Adrenal gland (tissue), 12 donors: ENCODE results near the gene GALNT5. TPM values are rescaled to one million over a fixed set of nuclear protein-coding genes. Genes with fewer than 3 reads are reported as not detected.
A peak's percentile ranks its signal among the peaks of the same experiment; 100 is the strongest.

Experiments
- DNase-seq, 7 donors: peaks; one replicate each; pipeline ENCODE4 v3.0.0-alpha.2; 2019 to 2020
- H3K27ac ChIP-seq, 5 donors: fragments of 200-600 bp; sonication (generic) in 4 of 5; 1 replicate in 3 of 5; 2 replicates in 2 of 5; pipeline versions ENCODE4 v1.5.1 to v1.8.0; 2016 to 2020; ENCODE audit warnings: mild to moderate bottlenecking in 1 of 5
- H3K27me3 ChIP-seq: fragments of 200-600 bp; 2 replicates; pipeline ENCODE4 v1.8.0; 2021
- H3K36me3 ChIP-seq, 2 donors: fragments of 200-600 bp; replicated peaks in 1 of 2; 1 replicate in 1 of 2; 2 replicates in 1 of 2; pipeline versions ENCODE4 v1.5.1 to v1.8.0; 2018 to 2022
- H3K4me1 ChIP-seq, 2 donors: fragments of 200-600 bp; replicated peaks in 1 of 2; 1 replicate in 1 of 2; 2 replicates in 1 of 2; pipeline versions ENCODE4 v1.5.1 to v1.8.0; 2018 to 2021
- H3K4me3 ChIP-seq, 4 donors: fragments of 200-600 bp; sonication (generic) in 3 of 4; one replicate each; pipeline ENCODE4 v1.5.1; 2016 to 2018
- H3K9me3 ChIP-seq, 3 donors: fragments of 200-600 bp; sonication (generic) in 1 of 3; replicated peaks in 1 of 3; 1 replicate in 2 of 3; 2 replicates in 1 of 3; pipeline versions ENCODE4 v1.5.1 to v1.8.0; 2016 to 2021
- POLR2A ChIP-seq, 2 donors: fragments of 450-650 bp; IDR thresholded peaks; one replicate each; pipeline ENCODE4 v1.6.1; 2017; ENCODE audit warnings: antibody characterized with exemption in 2 of 2, mild to moderate bottlenecking in 2 of 2, moderate library complexity in 1 of 2
- WGBS, 4 donors: extraction: QIAGEN DNeasy Blood & Tissue Kit in 2 of 4; methylation state at CpG; one replicate each; pipeline versions ENCODE4 v1.1.5 to v1.1.7; 2013 to 2017; 5-methylcytosine and 5-hydroxymethylcytosine counted together
- intact Hi-C, 2 donors: fragments of 100-400 bp; cut with DNase I; formaldehyde crosslinking; loops; one replicate each; pipeline versions ENCODE4 v1.14.1 to v1.15.0; 2022 to 2023
- polyA plus RNA-seq, 3 donors: library from polyadenylated mRNA; stranded (reverse); fragments of 200-250 nt in 2 of 3; fragments of 350-450 nt in 1 of 3; fragmentation: Illumina TruSeq in 1 of 3; extraction: RNeasy Lipid Tissue Mini Kit (QIAGEN cat#74804) in 1 of 3; gene quantifications; one replicate each; pipeline ENCODE4 v1.2.3, GENCODE V29; 2013 to 2014
- total RNA-seq, 9 donors: library from RNA; depleted of rRNA in 4 of 9; stranded (reverse); fragments of >200 nt in 4 of 9; fragments of 120-200 nt in 1 of 9; fragmentation: NEBNext Ultra II Directional in 1 of 9; extraction: Animal tissue kit (Norgen Biotek cat#: 25700) in 1 of 9; gene quantifications; one replicate each; pipeline versions ENCODE4 v1.1.0 to v1.2.4, GENCODE V29; 2013 to 2023
- TF ChIP-seq, protein P1 (sequence below), 6 experiments: fragments of 450-650 bp in 4 of 6; fragments of 200-600 bp in 2 of 6; sonication (generic) in 1 of 6; IDR thresholded peaks; 1 replicate in 5 of 6; 2 replicates in 1 of 6; pipeline versions ENCODE4 v1.5.1 to v1.8.0; 2016 to 2021; ENCODE audit warnings: antibody characterized with exemption in 6 of 6, mild to moderate bottlenecking in 2 of 6, moderate library complexity in 1 of 6
- donor health status: healthy with polysubstance abuse.
- donor health status: Bipolar disorder and iron deficiency.
- donor health status: DM: yes; HTN: yes; CAD: no.
- donor health status: DM: no; HTN: no; CAD: no.
- donor health status: DM: no; HTN: no; CAD: no.
- donor health status: DM: yes; HTN: yes; CAD: no.

GALNT5 gene
- total and polyA plus RNA-seq, 12 donors = under 0.01 to 0.22 (median 0.07) TPM; not detected in 3

DNA sequence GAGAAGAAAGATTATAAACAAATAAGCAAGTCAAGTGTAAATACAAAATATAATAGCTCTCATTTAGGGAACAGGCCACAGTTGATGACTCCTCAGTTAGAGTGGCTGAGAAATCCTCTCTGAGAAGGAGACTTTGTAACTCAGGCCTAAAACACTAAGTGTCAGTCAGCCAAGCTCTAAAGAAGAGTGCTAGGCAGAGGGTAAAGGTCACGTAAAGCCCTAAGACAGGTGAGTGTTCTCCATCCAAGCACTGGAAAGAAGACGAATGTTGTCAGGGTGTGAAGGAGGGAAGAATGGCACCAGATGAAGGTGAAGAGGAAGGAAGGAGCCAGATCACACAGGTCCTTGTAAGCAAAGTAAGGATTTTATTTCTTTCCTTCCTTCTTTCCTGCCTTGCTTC lies 43.8 kb downstream of the GALNT5 start:
- Histone ChIP-seq H3K27ac (no peak overlapping the region), H3K9me3 (no peaks in the 10 kb centered on the region), H3K4me1 (no peaks in the 10 kb centered on the region), H3K27me3 (peaks cover 11% of the 10 kb centered on the region), H3K36me3 (no peaks in the 10 kb centered on the region), H3K4me3 (no peak overlapping the region)
- DNase-seq = no peak
- 81 to 84% (median 83%) methylated on average over 2 of the region's 2 CpGs for WGBS, 4 donors
- intact Hi-C loops = no loop called here
- no peak for TF ChIP-seq POLR2A (IDR thresholded peaks at IDR 0.05)
- TF ChIP-seq, protein P1, sequence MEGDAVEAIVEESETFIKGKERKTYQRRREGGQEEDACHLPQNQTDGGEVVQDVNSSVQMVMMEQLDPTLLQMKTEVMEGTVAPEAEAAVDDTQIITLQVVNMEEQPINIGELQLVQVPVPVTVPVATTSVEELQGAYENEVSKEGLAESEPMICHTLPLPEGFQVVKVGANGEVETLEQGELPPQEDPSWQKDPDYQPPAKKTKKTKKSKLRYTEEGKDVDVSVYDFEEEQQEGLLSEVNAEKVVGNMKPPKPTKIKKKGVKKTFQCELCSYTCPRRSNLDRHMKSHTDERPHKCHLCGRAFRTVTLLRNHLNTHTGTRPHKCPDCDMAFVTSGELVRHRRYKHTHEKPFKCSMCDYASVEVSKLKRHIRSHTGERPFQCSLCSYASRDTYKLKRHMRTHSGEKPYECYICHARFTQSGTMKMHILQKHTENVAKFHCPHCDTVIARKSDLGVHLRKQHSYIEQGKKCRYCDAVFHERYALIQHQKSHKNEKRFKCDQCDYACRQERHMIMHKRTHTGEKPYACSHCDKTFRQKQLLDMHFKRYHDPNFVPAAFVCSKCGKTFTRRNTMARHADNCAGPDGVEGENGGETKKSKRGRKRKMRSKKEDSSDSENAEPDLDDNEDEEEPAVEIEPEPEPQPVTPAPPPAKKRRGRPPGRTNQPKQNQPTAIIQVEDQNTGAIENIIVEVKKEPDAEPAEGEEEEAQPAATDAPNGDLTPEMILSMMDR (IDR thresholded peaks at IDR 0.05) = no peak

DNA sequence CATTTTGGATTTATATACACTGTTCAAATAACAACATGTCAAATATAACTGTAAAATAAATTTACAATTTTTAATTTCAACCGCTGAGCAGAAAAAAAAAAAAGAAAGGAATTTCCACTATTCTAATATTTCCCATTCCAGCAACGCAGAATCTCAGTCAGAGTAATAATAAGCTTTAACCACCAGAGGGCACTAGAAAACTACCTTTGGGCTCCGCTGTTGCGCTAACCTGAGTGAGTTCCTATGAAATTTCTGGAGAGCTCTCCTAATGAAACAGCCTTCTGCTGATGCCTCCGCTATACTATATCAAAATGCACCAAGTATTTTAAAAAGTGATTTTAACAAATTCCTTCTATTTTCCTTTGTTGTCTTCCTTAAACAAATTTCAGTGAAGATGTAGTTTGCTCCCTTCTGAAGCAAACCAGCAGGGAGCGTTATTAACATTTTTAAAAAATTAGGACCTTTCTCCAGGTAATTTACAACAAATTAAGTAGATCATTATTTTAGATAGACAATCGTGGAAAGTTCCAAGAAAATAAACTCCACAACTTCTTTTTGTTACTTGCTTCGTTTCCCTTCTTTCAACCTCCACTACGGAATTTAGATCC lies 45.1 kb downstream of the GALNT5 start:
- Histone ChIP-seq H3K9me3 (no peaks in the 10 kb centered on the region), H3K4me1 (no peaks in the 10 kb centered on the region), H3K4me3 (no peak overlapping the region), H3K36me3 (no peaks in the 10 kb centered on the region), H3K27me3 (peaks cover 11% of the 10 kb centered on the region), H3K27ac (no peak overlapping the region)
- TF ChIP-seq, protein P1 (IDR thresholded peaks at IDR 0.05) = peak; percentile 41 to 83 (median 68)
- no peak for TF ChIP-seq POLR2A (IDR thresholded peaks at IDR 0.05)
- DNase-seq = peak in 6 of 7 donors; percentile 20 to 38 (median 28)
- intact Hi-C loops = no loop called here
- WGBS, 4 donors = 30 to 38% (median 33%) methylated on average over 9 of the region's 9 CpGs

DNA sequence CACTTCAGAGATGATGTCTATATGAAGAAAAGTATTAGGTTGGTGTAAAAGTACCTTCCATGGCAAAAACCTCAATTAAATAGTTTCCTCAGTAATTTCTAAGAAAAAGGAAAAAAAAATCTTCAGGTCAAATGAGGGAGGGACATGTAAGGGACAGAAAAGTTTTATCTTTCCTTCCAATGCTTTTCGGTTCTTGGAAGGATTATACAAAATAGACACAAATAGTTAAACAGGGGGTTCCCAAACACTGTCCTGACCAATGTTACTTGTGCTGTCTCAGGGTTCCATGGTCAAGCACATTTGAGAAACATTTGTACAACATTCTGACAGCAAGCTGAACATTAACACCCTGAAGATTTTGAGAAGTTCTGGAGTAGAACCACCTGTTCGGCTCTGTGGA lies 46.1 kb downstream of the GALNT5 start:
- intact Hi-C loops = no loop called here
- WGBS, 4 donors = 46 to 69% (median 47%) methylated on average over 2 of the region's 2 CpGs

DNA sequence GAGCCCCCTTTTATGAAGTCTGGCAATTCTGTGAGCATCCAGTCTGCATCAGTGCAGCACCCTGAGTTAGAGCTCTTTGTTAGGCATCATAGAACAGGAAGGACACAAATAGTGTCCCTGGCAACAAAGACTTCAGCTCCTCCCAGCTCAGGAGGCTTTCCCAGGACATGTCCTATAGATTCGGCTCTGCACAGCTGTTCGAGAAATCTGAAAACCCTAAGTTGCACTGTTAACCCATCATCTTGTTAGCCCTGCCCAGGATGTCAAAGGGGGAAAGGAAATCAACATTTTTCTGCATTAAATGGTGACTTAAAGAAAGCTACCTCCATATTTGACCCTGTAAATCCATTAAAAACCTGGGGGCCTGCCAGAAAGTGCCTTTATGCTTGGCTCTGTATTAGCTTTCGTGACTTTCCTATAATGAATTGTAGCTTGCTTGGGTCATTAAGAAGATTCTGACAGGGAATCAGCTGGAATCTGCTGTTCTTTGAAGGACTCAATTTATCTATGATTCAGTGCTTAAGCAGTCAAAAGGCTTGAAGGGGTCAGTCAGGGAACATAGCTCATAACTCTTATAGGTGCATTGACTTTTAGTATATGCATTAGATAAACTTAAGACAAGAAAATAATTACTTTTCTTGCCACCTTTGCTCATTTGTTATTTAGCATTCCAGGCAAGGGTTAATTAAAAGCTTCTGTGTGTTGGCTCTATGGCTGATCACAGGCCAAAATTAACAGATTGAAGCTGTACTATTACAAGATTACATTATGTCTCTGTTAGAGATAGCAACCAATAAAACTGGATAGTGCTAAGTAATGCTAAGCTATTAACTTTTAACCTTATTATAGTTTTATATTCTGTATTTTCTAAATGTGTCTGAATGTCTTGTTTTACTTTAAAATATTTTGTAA lies 47.6 kb downstream of the GALNT5 start:
- no peaks in the 10 kb centered on the region for H3K9me3 ChIP-seq
- peaks cover 11% of the 10 kb centered on the region for H3K27me3 ChIP-seq
- H3K4me1 ChIP-seq = no peaks in the 10 kb centered on the region
- whole genome bisulfite sequencing, 4 donors = 20 to 36% (median 26%) methylated on average over 2 to 3 of the region's 3 CpGs
- no peak overlapping the region for H3K4me3 ChIP-seq
- intact Hi-C loops = no loop called here
- TF ChIP-seq, protein P1 (IDR thresholded peaks at IDR 0.05) = no peak
- no peak for TF ChIP-seq POLR2A (IDR thresholded peaks at IDR 0.05)
- no peak for DNase-seq
- H3K36me3 ChIP-seq = no peaks in the 10 kb centered on the region
- H3K27ac ChIP-seq = no peak overlapping the region

More for the DNA sequence above, 46.1 kb downstream of the GALNT5 start:
- Histone ChIP-seq H3K27ac (no peak overlapping the region), H3K9me3 (no peaks in the 10 kb centered on the region), H3K27me3 (peaks cover 11% of the 10 kb centered on the region), H3K4me1 (no peaks in the 10 kb centered on the region), H3K36me3 (no peaks in the 10 kb centered on the region), H3K4me3 (no peak overlapping the region)
- DNase-seq = no peak
- TF ChIP-seq, protein P1 (IDR thresholded peaks at IDR 0.05) = no peak
- TF ChIP-seq POLR2A (IDR thresholded peaks at IDR 0.05) = no peak
